ENCODE measurements around the gene DEGS1. TPM values are rescaled to one million over a fixed set of nuclear protein-coding genes. Genes with fewer than 3 reads are reported as not detected.

Gene DEGS1
- 110 and 150 TPM in 2 replicates for total RNA-seq

GRCh38 chr1:224182866-224183590 lies at the start of gene DEGS1:
TSS of gene DEGS1 (plus strand) at chr1:224183240. CDS start at chr1:224183337, 97 bp downstream.

Other genes with a start within 250 kb of the DEGS1 start
- gene FBXO28, start 69.1 kb upstream of the DEGS1 start, total RNA-seq, result 17.3 and 35.5 TPM in 2 replicates
- gene NVL, start 146.9 kb downstream of the DEGS1 start, total RNA-seq, result 10.1 and 14.0 TPM in 2 replicates
- gene CNIH4, start 173.6 kb downstream of the DEGS1 start, total RNA-seq, result 38.2 and 65.8 TPM in 2 replicates

All from epithelial cell of alveolus of lung (primary cell).